Bronchial epithelial cell (primary cell): ENCODE results near the gene PPIP5K1. TPM values are rescaled to one million over a fixed set of nuclear protein-coding genes. Genes with fewer than 3 reads are reported as not detected.
A peak's percentile ranks its signal among the peaks of the same experiment; 100 is the strongest.

Experiments used
- DNase-seq: peaks from one replicate; pipeline ENCODE4 v3.0.0-alpha.2; 2010; ENCODE audit warnings: low read depth
- FAIRE-seq: peaks from 2 replicates; lab custom pipeline; 2011; peaks lifted over from hg19 to GRCh38; lab: Jason Lieb, UNC
- H3K27me3 ChIP-seq: 2 replicates; pipeline ENCODE4 v1.5.1; 2011; ENCODE audit warnings: low read length; ENCODE audit not compliant: control insufficient read depth, insufficient read depth
- H3K36me3 ChIP-seq: 2 replicates; pipeline ENCODE4 v1.5.1; 2011; ENCODE audit warnings: low read length; ENCODE audit not compliant: control insufficient read depth, insufficient read depth
- H3K4me3 ChIP-seq: 2 replicates; pipeline ENCODE4 v1.5.1; 2011; ENCODE audit warnings: mild to moderate bottlenecking, low read depth, low read length, control low read depth
- CTCF ChIP-seq: IDR thresholded peaks from 2 replicates; pipeline ENCODE4 v1.5.1; 2011; ENCODE audit warnings: mild to moderate bottlenecking, moderate library complexity, low read length, control low read depth, inconsistent platforms; ENCODE audit not compliant: insufficient read depth, severe bottlenecking
- total RNA-seq: library from RNA; depleted of rRNA; stranded (reverse); fragments of >200 nt; gene quantifications from 2 replicates; pipeline ENCODE4 v1.2.1, GENCODE V29; 2014

PPIP5K1 gene
- total RNA-seq, 1 donor from 2014 or later: 46.1 TPM

- H3K27me3 ChIP-seq: no peaks in the 10 kb centered on the region
- peak within 1 kb of the TSS; percentile 69 for H3K4me3 ChIP-seq
- peak; percentile 85 for DNase-seq
- no peak for TF ChIP-seq CTCF
- no peak for FAIRE-seq
- peaks cover 3% of the 10 kb centered on the region for H3K36me3 ChIP-seq
Measured at GRCh38 chr15:43492673-43493601, 97.1 kb downstream of the PPIP5K1 start, which contains the start of gene TP53BP1. TSS of gene TP53BP1 (minus strand) at chr15:43493156. CDS start at chr15:43493043, 113 bp downstream.

DNA sequence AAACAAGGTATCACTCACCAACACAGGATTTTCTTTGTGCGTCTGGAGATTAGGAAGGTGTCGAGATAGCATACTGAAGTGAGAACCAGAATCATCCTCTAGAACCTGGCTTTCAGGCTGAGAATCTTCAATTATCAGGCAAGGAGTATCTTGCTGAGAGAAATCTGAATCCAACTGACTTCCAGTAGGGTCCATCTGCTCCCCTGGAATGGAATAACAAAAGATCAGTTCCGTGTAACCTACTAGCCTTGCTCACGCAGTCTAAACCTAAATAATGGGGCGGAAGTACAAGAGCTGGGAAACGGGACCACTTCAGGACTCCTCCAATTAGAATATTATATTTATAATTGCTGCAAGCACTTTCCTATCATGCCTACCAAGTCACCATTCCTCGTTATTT, 97.7 kb downstream of the PPIP5K1 start:
- Histone ChIP-seq H3K27me3 (no peaks in the 10 kb centered on the region), H3K4me3 (peak overlapping the region; percentile 69), H3K36me3 (peaks cover 4% of the 10 kb centered on the region)
- no peak for FAIRE-seq
- TF ChIP-seq CTCF: no peak
- DNase-seq: no peak

- no peak for TF ChIP-seq CTCF
- FAIRE-seq (no peak), DNase-seq (no peak)
- peaks cover 4% of the 10 kb centered on the region for H3K36me3 ChIP-seq
- no peak overlapping the region for H3K4me3 ChIP-seq
- H3K27me3 ChIP-seq: no peaks in the 10 kb centered on the region
Measured at GRCh38 chr15:43489191-43489590, 100.8 kb downstream of the PPIP5K1 start.

DNA sequence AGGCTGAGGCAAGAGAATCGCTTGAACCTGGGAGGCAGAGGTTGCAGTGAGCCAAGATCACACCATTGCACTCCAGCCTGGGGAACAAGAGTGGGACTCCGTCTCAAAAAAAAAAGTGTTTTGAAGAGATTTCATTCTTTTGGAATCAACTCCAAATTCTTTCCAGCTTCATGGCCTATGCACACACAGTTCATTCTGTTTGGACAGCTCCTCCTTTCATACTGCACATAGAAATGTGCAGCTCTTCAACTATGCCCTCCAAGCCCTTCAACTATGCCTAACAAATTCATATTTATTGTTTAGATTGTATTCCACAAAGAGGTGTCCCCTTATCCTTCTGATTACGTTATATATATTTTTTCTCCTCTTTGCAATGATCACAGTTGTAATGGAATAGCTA, 101.2 kb downstream of the PPIP5K1 start:
- Histone ChIP-seq H3K36me3 (peaks cover 4% of the 10 kb centered on the region), H3K4me3 (no peak overlapping the region), H3K27me3 (no peaks in the 10 kb centered on the region)
- no peak for TF ChIP-seq CTCF
- no peak for DNase-seq
- no peak for FAIRE-seq

GRCh38 chr15:43487271-43487895, 102.6 kb downstream of the PPIP5K1 start:
- DNase-seq (no peak), FAIRE-seq (no peak)
- Histone ChIP-seq H3K36me3 (peaks cover 4% of the 10 kb centered on the region), H3K4me3 (no peak overlapping the region), H3K27me3 (no peaks in the 10 kb centered on the region)
- no peak for TF ChIP-seq CTCF
